AG09319 (cell line): ENCODE results near the gene TBC1D1.

Experiments
- DNase-seq: peaks from one replicate; pipeline ENCODE4 v3.0.0-alpha.2; 2010; ENCODE audit warnings: low read depth; ENCODE audit errors: extremely low read depth
- TF ChIP-seq, protein P1 (sequence below): IDR thresholded peaks from 2 replicates; pipeline ENCODE4 v1.5.1; 2011; ENCODE audit warnings: low read depth, mild to moderate bottlenecking, inconsistent platforms, low read length, moderate library complexity

The TBC1D1 gene

DNA sequence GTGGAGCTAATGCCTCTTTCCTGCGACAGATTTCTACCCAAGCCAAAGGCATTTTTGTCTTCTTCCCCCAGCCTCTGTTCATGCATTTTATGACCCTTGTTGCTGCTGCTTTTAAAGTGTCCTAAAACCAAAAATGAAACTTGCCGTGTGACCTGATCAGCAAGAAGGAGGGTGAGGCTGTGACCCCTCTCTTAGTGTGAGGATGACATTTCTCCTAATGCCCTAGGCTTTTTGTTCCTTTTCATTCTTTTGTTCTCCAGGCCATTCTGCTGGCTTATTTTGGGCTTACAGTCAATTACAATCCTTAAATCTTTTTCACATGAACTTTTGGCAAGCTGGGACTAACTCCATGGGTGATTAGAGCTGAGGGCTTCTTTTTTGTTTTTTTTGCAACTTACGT, 103.7 kb downstream of the TBC1D1 start:
- DNase-seq: no peak
- TF ChIP-seq, protein P1, sequence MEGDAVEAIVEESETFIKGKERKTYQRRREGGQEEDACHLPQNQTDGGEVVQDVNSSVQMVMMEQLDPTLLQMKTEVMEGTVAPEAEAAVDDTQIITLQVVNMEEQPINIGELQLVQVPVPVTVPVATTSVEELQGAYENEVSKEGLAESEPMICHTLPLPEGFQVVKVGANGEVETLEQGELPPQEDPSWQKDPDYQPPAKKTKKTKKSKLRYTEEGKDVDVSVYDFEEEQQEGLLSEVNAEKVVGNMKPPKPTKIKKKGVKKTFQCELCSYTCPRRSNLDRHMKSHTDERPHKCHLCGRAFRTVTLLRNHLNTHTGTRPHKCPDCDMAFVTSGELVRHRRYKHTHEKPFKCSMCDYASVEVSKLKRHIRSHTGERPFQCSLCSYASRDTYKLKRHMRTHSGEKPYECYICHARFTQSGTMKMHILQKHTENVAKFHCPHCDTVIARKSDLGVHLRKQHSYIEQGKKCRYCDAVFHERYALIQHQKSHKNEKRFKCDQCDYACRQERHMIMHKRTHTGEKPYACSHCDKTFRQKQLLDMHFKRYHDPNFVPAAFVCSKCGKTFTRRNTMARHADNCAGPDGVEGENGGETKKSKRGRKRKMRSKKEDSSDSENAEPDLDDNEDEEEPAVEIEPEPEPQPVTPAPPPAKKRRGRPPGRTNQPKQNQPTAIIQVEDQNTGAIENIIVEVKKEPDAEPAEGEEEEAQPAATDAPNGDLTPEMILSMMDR: no peak

DNA sequence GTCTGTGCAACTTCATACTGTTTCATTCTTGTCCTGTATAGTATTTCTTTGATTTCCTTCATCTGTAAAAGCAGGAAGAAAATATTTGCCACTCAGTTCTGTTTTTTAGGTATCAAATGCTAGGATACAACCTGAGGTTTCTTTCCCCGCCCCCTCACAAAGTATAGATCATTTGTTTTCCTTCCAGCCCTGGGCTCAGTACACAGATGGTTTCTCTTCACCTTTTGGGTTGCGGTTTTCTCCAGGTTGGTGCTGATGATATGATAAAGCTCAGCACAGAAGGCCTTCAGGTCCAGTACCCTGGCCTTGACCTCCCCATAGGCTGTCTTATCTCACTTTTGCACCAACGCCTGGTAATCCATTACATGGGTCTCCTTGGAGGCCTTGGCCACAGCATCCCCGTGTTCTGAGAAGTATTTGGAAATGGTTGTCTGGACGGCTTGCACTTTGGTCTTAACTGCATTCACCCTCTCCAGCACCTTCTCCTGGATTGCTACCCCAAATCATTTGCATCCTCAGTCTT, 104.5 kb downstream of the TBC1D1 start:
- TF ChIP-seq, protein P1: no peak

DNA sequence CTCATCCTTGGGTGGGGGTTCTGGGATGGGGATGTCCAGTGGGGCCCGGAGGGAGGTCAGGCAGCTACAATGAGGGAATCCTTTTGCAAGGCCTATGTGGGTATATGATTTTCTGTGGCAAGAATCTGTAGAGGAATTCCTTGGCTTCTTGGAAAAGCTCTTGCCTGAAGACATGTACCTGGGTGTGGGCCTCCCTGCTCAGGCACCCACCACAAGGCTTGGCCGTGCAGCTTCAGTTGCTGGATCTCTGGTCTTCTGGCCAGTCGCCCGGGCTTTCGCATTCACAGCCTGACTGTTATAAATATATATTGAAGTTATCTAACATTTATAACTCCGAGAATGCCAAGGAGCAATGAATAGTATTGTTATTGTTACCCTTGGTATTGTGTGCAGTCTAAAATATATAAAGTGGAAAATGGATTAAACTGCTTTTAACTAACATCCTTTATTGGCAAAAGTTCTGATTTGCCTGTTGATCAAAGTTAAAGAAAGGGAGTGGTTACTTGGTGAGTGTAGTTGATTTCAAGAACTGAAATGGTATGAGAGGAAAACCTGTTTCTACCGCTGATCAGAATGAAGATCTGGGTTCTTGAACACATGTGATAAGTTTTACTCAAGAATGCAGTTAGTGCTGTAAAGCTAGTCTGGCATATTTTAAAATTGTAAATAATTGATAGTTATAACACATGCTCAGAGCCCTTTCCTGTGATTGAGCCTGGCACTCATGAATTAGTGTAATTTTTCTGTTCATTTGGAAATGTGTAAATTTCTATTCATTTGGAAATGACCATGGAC, 105.3 kb downstream of the TBC1D1 start:
- DNase-seq: no peak
- TF ChIP-seq, protein P1: no peak

More for the DNA sequence above, 104.5 kb downstream of the TBC1D1 start:
- DNase-seq: no peak

DNA sequence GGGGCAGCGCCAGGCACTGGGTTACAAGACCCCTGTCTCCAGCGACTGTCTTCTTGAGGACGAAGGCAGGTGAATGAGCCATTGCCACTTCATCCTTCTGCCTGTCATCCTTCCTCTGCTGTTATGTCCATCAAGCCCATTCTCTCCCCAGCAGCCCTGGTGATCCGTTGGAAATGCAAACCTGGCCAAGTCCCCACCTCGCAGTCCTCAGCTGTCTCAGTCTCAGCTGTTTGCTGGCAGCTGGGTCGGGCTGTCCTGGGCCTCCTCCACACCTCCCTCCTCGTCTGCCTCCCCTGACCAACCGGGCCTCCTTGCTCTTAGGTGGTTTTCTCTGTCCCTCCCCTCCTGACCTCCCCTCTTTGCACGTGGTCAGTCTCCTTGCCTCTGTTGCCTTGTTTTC, 107.3 kb downstream of the TBC1D1 start:
- TF ChIP-seq, protein P1: no peak

DNA sequence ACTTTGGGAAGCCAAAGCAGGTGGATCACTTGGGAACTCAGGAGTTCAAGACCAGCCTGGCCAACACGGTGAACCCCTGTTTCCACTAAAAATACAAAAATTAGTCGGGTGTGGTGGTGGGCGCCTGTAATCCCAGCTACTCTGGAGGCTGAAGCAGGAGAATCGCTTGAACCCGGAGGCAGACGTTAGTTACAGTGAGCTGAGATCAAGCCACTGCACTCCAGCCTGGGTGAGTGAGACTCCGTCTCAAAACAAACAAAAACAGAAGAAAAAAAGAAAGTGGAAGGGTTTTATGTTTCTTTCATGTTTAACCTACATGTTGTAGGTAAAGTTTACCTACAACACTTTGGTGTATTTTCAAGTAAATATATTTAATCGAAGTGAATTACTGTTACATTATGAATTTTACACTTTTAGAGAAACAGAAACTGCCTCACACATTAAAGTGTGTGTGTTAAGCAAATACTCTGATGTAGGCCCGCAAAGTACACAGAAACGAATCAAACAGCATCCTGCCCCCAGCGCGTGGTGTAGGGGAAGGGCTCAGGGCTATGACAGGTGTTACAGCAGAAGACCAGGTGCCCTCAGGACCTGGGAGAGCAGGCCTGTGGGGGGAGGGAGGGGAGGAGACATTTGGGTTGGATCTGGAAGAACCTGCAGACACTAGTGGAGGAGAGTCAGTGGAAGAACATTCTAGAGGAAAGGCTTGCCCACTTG, 108.3 kb downstream of the TBC1D1 start:
- TF ChIP-seq, protein P1: no peak
- no peak for DNase-seq

More for the DNA sequence above, 107.3 kb downstream of the TBC1D1 start:
- DNase-seq: no peak

DNA sequence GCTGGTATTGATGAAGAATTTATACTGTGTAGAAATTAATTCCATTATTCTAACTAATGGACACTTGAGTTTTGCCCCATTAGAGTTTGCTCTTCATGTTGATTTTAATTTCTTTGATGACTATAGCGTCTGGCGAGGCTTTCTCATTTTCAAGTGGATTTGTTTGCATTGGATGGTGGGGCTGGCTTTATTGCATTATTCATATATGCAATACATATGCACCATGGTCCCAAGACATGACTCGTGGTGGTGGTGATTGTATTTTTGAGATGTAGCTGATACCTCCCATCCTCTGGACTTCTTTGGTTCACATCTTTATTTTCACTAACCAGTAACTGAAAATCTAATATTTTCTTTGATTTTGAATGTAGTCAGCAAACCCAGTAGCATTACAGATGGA, 109.1 kb downstream of the TBC1D1 start:
- no peak for DNase-seq
- TF ChIP-seq, protein P1: no peak

DNA sequence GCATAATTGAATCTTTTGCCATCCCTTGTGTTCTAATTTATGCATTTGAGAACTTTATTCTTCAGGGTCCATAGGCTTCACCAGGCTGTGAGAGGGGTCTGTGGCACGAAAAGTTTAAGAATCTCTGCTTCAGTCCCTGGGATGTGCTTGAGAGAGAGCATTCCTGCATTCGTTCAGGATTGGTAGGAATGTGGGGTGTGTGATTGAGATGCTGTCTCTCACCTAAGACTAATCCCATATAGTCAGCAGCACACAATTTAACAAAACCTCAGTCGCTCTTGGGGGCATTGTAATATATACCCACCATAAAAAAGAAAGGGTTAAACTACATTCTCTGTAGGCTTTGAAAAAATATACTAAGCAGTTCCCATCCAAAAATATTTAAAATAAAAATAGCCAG, 111.0 kb downstream of the TBC1D1 start:
- TF ChIP-seq, protein P1: no peak
- DNase-seq: no peak
